T-helper 1 cell treated with Interleukin-12 subunit alpha and Interleukin-12 subunit beta and Interleukin-4 antibody, amounts not matched to agents 30 μg/mL and 1 μg/mL, for 36 hours (primary cell): Measurements from ENCODE around the gene FCRLB.
"Not testable (repeated sequence)": the region's sequence is repeated elsewhere in the genome, so short reads cannot be mapped to it uniquely, and the experiment has no call there.

Source experiments
- H3K27ac Mint-ChIP-seq: one replicate; pipeline ENCODE4 v1.8.0; 2021; ENCODE audit warnings: mild to moderate bottlenecking, mixed read lengths
- H3K27me3 Mint-ChIP-seq: one replicate; pipeline ENCODE4 v1.8.0; 2021; ENCODE audit warnings: low read depth, mixed read lengths
- H3K36me3 Mint-ChIP-seq: one replicate; pipeline ENCODE4 v1.8.0; 2021; ENCODE audit warnings: low read depth, mixed read lengths
- H3K4me1 Mint-ChIP-seq: one replicate; pipeline ENCODE4 v1.8.0; 2021; ENCODE audit warnings: low read depth, mixed read lengths
- H3K4me3 Mint-ChIP-seq: one replicate; pipeline ENCODE4 v1.8.0; 2021; ENCODE audit warnings: mild to moderate bottlenecking, moderate library complexity, mixed read lengths
- H3K9me3 Mint-ChIP-seq: one replicate; pipeline ENCODE4 v1.8.0; 2021; ENCODE audit warnings: mixed read lengths

FCRLB gene

DNA sequence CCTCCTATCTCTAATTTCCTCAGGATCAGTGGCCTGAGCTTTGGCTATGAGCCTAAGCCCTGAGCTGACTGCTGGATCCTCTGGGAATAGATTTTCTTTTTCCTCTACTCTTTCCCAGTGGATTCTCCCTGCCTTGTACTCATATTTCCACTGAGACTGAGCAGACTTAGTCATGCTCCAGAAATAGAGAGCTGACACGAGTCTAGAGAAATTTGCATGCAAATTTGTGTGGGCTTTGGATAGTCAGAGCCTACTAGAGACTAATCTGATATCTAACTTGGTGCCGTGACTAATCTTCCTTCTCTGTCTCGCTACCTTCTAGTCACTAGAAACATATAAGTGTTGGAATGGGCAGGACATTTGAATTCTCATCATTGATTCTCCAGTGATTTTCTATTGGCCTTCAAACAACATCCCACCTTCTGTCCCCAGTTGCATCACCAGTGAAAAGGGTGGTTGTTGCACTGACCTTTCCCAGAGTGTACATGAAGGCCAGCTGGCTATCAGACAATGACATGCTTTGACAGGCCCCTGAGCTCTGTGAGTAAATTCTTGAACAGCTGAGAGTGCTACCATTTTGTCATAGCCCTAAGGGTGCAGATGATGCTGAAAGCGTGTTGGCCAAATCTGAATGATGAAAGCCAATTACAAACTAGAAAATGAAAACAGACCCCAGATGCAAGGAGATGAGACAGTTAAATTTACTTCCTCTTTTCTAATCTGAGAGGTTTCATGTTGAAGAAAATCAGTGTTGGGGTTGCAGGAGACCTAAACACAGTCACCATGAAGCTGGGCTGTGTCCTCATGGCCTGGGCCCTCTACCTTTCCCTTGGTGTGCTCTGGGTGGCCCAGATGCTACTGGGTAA, 14.6 kb upstream of the FCRLB start, which contains the start of gene FCRLA:
Gene FCRLA (plus strand): TSS at position 748 of the 866 bp plus-strand sequence. CDS start 36 bp downstream, at position 784.
- no peak within 1 kb of the TSS for H3K4me3 Mint-ChIP-seq
- no peaks in the 10 kb centered on the region for H3K36me3 Mint-ChIP-seq
- H3K27ac Mint-ChIP-seq: no peak within 1 kb of the TSS
- H3K9me3 Mint-ChIP-seq: no peaks in the 10 kb centered on the region
- H3K27me3 Mint-ChIP-seq: peaks cover 22% of the 10 kb centered on the region
- no peaks in the 10 kb centered on the region for H3K4me1 Mint-ChIP-seq

DNA sequence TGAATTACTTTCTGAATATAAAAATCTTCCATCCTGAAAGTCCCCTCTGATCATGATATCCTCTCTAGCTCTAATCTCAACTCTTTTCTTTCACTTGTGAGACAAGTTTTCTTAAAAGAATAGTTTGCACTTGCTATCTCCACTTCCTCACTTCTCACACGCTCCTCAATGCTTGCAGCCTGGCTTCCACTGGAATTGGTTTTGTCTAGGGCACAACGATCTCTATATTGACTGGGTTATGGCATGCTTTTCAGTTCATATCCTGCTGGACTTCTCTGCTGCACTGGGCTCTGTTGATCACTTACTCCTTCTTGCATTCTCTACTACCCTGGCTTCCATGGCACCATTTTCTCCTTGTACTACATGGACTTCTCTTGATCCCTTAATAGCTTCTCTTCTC, 13.8 kb upstream of the FCRLB start:
- Mint-ChIP-seq H3K27me3 (peaks cover 16% of the 10 kb centered on the region), H3K9me3 (no peaks in the 10 kb centered on the region), H3K27ac (no peak overlapping the region), H3K4me1 (no peaks in the 10 kb centered on the region), H3K36me3 (no peaks in the 10 kb centered on the region), H3K4me3 (no peak overlapping the region)

DNA sequence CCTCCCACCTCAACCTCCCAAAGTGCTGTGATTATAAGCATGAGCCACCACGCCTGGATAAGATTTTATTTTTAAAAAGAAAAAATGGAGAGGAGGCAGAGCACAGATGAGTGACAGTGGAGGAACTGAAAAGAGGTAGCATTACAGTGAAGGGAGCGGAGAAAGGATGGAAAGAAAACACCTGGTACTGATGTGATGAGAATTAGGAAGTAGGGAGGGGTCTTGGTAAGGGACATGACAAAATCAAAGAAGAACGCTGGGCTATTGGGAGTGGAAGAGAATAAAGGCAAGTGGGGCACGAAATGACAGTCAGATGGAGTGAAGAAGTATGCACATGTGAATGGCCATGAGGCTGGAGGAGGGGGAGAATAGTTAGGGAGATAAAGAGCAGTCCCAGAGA, 12.0 kb upstream of the FCRLB start:
- Mint-ChIP-seq H3K27me3 (peaks cover 20% of the 10 kb centered on the region), H3K36me3 (no peaks in the 10 kb centered on the region), H3K4me3 (no peak overlapping the region), H3K27ac (no peak overlapping the region), H3K4me1 (no peaks in the 10 kb centered on the region), H3K9me3 (no peaks in the 10 kb centered on the region)

DNA sequence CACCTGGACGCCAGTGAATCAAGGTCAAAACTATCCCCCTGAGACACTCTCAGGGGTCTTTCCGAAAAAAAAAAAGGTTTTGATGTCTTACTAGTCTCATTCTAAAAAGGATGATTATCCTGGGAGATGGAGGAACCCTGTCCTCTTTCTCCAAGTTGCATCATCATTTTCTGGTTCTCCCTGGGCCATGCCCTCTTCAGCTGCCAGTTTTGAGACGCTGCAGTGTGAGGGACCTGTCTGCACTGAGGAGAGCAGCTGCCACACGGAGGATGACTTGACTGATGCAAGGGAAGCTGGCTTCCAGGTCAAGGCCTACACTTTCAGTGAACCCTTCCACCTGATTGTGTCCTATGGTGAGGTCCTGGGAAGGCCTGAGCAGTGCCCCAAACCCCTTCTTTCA, 10.8 kb upstream of the FCRLB start:
- H3K4me1 Mint-ChIP-seq: no peaks in the 10 kb centered on the region
- H3K4me3 Mint-ChIP-seq: no peak overlapping the region
- H3K27ac Mint-ChIP-seq: no peak overlapping the region
- peaks cover 28% of the 10 kb centered on the region for H3K27me3 Mint-ChIP-seq
- H3K9me3 Mint-ChIP-seq: no peaks in the 10 kb centered on the region
- H3K36me3 Mint-ChIP-seq: no peaks in the 10 kb centered on the region

DNA sequence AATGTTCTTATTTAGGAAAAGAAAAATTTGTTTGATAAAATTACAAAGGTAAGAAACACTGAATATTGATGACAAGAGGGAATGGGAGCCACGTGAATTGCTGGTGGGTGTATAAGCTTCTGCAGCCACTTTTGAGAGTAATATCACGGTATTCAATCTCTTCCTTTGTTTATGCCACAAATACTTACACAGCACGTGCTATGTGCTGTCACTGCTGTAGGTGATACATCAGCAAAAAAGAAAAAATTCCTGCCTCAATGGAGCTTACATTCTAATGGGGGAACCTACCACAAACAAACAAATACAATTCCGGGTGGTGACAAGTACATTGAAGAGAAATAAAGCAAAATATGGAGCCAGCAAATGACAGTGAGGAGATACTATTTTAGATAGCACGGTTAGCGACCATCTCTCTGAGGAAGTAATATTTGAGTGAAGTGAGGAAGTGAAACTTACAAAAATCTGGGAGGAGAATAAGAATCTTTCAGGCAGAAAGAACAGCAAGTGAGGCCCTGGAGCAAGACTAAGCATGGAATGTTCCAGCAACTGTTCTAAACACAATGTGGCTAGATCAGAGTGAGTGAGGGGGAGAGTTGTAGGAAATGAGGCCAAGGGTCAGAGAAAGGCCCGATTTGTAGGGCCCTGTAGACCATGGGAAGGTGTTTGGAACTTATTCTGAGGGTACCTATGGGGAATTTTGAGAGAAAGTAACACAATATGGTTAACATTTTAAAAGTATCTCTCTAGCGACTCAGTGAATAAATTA, 2.6 kb upstream of the FCRLB start:
- H3K27ac Mint-ChIP-seq: no peak overlapping the region
- H3K9me3 Mint-ChIP-seq: no peaks in the 10 kb centered on the region
- peaks cover 78% of the 10 kb centered on the region for H3K27me3 Mint-ChIP-seq
- H3K4me1 Mint-ChIP-seq: peaks cover 8% of the 10 kb centered on the region
- H3K36me3 Mint-ChIP-seq: no peaks in the 10 kb centered on the region
- H3K4me3 Mint-ChIP-seq: no peak overlapping the region

DNA sequence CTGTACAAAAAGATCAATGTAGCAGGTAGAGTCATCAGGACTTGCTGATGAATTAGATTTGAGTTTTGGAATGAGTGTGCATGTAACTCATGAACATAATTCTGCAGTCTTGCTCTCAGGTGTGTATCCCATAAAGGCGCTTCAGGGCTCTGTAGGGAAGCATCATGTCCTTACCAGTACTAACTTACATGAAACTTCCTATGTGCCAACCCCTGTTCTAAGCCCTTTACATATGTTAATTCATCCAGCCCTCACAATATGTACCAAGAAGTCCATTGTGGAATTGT, 2.1 kb upstream of the FCRLB start:
- H3K27me3 Mint-ChIP-seq: peaks cover 81% of the 10 kb centered on the region
- H3K36me3 Mint-ChIP-seq: no peaks in the 10 kb centered on the region
- H3K27ac Mint-ChIP-seq: no peak overlapping the region
- peaks cover 10% of the 10 kb centered on the region for H3K4me1 Mint-ChIP-seq
- no peak overlapping the region for H3K4me3 Mint-ChIP-seq
- H3K9me3 Mint-ChIP-seq: no peaks in the 10 kb centered on the region

DNA sequence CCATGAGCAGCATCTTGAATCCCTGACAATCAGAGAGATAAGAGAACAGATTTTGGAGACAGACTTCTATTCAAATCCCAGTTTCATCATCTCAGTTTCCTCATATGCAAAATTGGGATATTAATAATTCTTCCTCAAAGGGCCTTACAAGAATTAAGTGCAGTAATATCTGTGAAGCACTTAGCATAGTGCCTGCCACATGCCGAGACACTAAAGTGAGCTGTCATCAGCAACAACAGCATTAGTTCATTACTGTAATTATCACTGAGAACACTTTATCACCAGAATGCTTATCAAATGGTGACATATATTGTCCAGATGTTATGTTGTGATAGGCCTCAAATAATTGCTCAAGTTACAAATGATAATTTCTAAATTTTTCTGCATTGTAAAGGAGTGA, 922 bp upstream of the FCRLB start:
- peaks cover 84% of the 10 kb centered on the region for H3K27me3 Mint-ChIP-seq
- H3K27ac Mint-ChIP-seq: no peak overlapping the region
- H3K36me3 Mint-ChIP-seq: no peaks in the 10 kb centered on the region
- H3K4me3 Mint-ChIP-seq: no peak overlapping the region
- peaks cover 10% of the 10 kb centered on the region for H3K4me1 Mint-ChIP-seq
- no peaks in the 10 kb centered on the region for H3K9me3 Mint-ChIP-seq

DNA sequence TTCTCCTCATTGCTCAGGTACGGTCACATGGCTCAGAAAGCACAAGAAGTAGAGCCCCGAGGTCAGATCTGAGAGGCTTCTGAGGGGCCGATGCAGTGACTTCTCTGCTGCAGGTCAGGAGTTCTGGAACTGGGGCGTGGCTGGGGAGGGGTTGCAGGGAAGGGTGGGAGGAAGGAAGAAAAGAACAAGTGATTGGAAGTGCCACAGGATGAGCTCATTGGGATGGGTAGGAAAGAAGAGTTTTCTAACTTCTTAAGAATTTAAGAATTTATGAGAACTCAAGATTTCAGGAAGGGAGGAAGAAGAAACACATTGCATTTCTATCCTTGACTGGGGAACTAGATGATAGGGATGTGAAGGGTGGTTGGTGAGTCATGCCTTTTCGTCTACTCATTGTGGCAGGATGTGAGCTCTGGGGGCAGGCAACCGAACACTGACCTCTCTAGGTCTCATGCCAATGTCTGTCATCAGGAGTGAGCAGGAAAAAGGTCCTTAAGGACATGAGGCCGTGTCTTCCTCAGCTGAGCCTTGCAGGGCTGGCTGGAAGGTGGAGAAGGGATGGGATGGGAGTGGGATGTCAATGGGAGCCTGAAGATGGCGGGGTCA, 497 bp downstream of the FCRLB start:
- peaks cover 83% of the 10 kb centered on the region for H3K27me3 Mint-ChIP-seq
- no peaks in the 10 kb centered on the region for H3K36me3 Mint-ChIP-seq
- H3K4me3 Mint-ChIP-seq: no peak overlapping the region
- H3K4me1 Mint-ChIP-seq: peaks cover 17% of the 10 kb centered on the region
- no peak overlapping the region for H3K27ac Mint-ChIP-seq
- H3K9me3 Mint-ChIP-seq: no peaks in the 10 kb centered on the region

DNA sequence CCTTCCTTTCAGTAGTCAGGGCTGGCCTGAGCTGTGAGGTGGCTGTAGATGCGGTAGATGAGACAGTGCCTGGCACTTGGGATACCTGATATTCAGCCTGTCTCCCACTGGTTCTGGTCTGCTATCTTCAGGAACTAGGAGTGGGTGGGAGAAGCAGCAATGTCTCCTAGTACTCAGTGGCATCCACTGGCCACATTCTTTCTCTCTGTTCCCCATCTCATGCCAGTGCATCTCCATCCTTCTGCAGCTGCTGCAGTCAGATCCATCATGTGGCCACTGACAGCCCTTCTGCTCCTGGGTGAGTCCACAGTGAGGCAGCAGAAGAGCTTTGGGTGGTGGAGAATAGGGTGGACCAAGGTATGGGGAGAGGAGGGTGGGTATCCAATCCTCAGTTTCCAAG, 1.1 kb downstream of the FCRLB start:
- H3K27ac Mint-ChIP-seq: no peak overlapping the region
- no peaks in the 10 kb centered on the region for H3K36me3 Mint-ChIP-seq
- H3K4me3 Mint-ChIP-seq: no peak overlapping the region
- no peaks in the 10 kb centered on the region for H3K9me3 Mint-ChIP-seq
- peaks cover 78% of the 10 kb centered on the region for H3K27me3 Mint-ChIP-seq
- H3K4me1 Mint-ChIP-seq: peaks cover 17% of the 10 kb centered on the region

DNA sequence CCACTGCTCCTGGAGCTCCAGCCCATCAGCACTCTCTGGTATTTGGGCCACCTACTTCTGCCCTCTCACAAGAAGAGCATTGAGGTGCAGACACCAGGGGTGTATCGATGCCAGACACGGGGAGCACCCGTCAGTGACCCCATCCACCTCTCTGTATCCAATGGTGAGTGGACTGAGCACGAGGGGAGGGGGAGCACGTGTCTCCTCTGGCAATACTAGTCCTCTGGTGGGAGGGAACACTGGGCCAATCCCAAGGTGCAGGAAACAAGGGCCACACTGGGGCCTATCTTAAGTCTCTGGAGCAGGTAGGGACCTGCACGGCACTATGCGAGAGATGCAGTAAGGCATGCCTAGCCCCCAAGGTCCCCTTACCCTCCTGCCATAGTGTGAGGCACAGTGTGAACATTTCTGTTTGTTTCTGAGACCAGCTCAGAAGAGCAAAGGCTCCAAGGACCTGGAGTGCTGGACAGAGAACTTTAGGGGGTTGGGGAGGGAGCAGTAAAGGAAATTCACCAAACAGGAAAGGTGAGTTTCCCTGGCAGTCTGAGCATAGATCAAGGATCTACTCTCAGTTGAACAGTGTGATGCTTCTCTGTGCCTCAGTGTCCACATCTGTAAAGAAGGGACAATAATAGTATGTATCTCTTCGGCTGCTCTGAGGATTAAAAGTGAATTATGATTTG, 2.3 kb downstream of the FCRLB start:
- H3K36me3 Mint-ChIP-seq: no peaks in the 10 kb centered on the region
- H3K27ac Mint-ChIP-seq: no peak overlapping the region
- H3K4me1 Mint-ChIP-seq: peaks cover 24% of the 10 kb centered on the region
- peaks cover 82% of the 10 kb centered on the region for H3K27me3 Mint-ChIP-seq
- H3K9me3 Mint-ChIP-seq: no peaks in the 10 kb centered on the region
- H3K4me3 Mint-ChIP-seq: no peak overlapping the region

DNA sequence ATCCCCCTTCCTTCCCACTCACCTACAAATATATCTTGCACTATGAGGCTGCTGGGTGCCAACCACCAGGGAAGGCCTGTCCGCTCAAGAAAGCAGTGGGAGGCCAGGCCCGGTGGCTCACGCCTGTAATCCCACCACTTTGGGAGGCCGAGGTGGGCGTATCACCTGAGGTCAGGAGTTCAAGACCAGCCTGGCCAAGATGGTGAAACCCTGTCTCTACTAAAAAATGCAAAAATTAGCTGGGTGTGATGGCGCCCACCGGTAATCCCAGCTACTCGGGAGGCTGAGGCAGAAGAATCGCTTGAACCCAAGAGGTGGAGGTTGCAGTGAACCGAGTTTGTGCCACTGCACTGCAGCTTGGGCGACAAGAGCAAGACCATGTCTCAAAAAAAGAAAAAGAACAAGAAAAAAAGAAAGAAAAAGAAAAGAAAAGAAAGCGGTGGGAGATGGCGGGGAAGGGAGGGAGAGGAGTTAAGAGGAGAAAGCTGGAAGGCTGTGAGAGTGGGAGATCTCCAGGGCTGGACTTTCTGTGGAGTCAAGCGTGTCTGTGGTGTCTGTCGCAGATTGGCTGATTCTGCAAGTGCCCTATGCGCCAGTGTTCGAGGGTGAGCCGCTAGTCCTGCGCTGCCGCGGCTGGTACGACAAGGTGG, 4.0 kb downstream of the FCRLB start:
- Mint-ChIP-seq H3K27me3 (peaks cover 81% of the 10 kb centered on the region), H3K4me3 (peak overlapping the region; percentile 87), H3K4me1 (peaks cover 32% of the 10 kb centered on the region)
- not testable (repeated sequence) for H3K27ac Mint-ChIP-seq, H3K36me3 Mint-ChIP-seq, H3K9me3 Mint-ChIP-seq

DNA sequence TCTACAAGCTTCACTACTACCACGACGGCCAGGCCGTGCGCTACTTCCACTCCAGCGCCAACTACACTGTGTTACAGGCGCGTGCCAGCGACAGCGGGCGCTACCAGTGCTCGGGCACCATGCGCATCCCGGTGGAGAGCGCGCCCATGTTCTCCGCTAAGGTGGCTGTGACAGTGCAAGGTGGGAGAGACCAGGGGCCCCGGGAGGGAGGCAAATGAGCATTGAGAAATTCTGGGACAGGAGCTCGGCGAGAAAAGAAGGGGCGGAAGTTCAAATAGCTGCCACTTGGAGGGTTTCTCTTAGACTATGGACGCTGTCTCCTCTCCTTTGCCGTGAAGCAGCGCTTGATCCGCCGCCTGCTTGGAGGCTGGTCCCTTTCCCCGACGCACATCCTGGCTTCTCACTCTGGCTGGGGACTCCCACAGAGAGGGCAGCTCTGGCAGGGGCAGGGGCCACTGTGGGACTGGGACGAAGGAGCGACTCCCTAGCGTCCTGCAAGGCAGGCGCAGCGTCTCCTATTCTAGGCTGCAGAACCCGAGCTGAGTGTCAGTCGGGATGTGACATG, 4.6 kb downstream of the FCRLB start:
- Mint-ChIP-seq H3K4me1 (peaks cover 35% of the 10 kb centered on the region), H3K27me3 (peaks cover 82% of the 10 kb centered on the region), H3K4me3 (peak overlapping the region; percentile 87), H3K36me3 (no peaks in the 10 kb centered on the region), H3K9me3 (no peaks in the 10 kb centered on the region), H3K27ac (peak overlapping the region; percentile 50)

DNA sequence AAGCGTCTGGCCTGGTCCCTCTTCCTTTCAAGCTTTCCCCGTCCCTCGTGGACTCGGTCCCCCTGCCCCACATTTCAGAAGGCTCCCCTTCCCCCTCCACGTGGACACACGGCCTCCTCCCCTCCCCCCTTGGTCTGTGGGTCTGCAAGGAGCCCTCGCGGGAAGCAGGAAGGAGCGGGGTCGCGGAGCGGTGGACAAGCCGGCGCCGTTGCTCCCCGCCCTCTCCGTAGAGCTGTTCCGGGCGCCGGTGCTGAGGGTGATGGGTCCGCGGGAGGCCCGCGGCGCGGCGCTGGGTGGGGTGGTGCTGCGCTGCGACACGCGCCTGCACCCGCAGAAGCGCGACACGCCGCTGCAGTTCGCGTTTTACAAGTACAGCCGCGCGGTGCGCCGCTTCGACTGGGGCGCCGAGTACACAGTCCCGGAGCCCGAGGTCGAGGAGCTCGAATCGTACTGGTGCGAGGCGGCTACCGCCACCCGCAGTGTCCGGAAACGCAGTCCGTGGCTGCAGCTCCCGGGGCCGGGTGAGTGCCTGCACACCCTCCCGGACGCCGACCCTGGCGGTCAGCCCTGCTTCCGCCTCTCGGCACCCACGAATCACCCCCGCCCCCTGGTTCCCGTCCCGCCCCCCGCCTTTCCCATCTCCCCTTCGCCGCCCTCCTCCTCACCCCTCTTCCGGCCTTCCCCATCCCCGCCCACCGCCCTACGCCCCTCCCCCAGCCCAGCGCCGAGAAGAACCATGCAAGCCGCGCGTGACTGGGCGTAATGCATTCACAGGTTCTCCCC, 5.3 kb downstream of the FCRLB start:
- peaks cover 84% of the 10 kb centered on the region for H3K27me3 Mint-ChIP-seq
- H3K36me3 Mint-ChIP-seq: no peaks in the 10 kb centered on the region
- peak overlapping the region; percentile 50 for H3K27ac Mint-ChIP-seq
- H3K9me3 Mint-ChIP-seq: no peaks in the 10 kb centered on the region
- peak overlapping the region; percentile 87 for H3K4me3 Mint-ChIP-seq
- H3K4me1 Mint-ChIP-seq: peaks cover 35% of the 10 kb centered on the region
